ENCODE measurements around the gene RAB38.

Gene RAB38

DNA sequence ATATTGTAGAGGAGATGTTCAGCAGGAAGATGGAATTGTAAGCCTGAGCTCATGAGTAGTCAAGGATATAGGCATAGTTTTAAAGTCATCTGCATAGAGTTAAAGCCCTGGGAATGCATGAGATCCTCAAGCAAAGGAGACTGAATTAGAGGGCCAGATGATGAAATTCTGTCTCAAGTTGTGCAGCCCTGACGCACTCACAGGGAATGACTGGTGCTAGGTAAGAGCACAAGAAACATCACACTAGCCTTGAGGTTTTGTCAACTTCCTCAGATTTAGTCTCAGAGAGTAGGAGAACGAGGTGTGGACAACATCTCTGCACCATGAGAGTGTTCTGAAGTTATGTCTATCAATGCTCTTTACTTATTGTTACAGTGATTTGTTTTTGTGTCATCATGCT lies 5.8 kb downstream of the RAB38 start:
- DNase-seq, result no peak

- no peak for DNase-seq
These were observed 7.4 kb downstream of the RAB38 start for GRCh38 chr11:88167853-88168252.

DNA sequence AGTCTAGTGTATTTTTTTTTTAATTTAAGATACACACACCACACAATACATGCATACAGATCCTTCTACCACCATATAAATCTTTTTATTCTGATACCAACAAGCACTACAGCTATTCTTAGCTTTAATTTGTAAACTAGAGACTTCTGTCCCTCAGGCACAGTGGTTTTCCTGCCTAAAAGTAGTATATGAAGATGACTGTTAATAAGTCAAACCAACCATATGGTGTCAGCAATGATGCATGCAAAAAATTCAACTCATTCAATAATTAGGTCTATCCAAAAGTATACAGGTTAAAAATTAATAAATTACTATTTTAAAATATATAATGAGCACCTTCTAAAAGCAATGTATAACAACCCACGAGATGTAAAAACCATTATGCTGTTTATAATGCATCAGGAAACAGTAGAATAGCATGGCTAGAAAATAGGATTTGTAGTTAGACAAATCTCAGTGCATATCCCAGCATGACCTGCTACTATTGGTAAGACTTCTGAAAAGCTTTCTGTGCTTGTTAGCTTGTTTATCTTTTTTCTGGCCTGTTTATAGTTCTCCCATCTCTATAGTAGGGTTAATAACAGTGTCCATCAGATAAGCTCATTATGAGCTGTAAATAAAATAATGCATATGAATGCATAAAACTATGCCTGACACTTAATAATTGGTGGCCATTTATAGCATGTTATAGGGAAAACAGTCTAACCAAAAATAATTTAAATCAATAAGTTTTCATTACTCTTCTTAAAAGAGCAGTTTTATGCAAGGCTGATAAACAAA lies 10.2 kb downstream of the RAB38 start:
- no peak for DNase-seq

GRCh38 chr11:88164320-88164719 lies 10.9 kb downstream of the RAB38 start:
- DNase-seq, result no peak

DNA sequence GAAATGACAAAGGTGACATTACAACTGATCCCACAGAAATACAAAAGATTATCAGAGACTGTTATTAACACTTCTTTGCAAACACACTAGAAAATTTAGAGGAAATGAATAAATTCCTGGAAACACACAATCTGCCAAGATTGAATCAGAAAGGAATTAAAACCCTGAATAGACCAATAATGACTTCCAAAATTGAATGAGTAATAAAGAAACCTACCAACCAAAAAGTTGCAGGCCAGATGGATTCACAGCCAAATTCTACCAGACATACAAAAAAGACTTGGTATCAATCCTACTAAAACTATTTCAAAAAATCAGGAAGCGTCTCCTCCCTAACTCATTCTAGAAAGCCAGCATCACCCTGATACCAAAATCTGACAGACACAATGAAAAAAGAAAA lies 17.2 kb downstream of the RAB38 start:
- no peak for DNase-seq

DNA sequence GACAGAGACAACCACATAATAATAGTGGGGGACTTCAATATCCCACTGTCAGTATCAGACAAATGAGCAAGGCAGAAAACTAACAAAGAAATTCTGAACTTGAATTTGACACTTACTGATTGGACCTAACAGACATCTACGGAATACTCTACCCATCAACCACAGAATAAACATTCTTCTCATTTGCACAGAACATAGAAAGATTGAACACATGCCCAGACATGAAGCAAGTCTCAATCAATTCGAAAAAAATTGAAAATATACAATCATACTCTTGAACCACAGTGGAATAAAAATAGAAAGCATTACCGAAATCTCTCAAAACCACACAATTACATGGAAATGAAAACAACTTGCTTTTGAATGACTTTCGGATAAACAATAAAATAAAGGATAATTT lies 17.9 kb downstream of the RAB38 start:
- no peak for DNase-seq

- no peak for DNase-seq
These were observed 22.9 kb downstream of the RAB38 start for GRCh38 chr11:88152381-88152780.

DNA sequence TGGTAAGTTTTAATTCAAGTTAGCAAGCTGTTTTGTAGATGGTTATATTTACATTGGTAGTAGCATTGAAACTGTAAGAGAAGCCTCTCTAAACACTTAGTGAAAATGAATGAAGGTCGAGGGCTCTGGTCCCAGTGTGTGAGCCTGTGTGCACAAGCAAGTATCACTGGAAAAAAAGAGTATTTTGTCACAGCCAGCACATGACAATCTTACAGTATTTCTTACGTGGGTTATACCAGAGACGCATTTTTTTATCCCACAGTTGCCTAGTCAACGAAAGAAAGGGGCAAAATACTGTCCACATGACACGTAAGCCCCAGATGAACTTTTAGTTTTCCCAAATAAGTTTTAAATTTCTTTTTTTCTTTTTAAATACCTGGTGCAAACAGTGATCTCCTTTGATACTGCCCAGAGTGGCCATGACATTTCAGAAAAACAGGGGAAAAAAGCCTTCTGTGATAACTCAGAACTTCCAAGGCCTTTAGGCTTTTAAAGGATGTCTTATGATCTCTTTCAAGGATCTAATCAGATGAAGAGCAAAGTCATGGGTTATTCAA lies 23.5 kb downstream of the RAB38 start:
- no peak for DNase-seq

DNA sequence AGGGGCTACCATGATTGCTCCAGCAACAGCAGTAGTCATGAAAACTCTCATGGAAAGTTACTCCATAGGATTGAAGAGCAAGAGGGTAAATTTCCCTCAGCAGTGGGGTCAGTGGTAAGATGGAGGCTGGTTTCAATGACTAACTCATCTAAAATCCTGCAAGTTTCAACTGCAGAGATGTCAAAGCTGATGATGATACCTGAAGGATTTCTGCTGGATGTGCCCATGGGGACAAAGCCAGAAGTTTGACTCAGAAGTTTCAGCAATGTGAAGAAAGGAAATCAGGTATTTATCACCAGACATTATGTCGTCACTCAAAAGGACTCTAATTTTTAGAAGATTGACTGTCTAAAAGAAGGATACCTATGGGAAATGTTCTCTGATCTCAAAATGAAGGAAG lies 29.1 kb downstream of the RAB38 start:
- no peak for DNase-seq

DNA sequence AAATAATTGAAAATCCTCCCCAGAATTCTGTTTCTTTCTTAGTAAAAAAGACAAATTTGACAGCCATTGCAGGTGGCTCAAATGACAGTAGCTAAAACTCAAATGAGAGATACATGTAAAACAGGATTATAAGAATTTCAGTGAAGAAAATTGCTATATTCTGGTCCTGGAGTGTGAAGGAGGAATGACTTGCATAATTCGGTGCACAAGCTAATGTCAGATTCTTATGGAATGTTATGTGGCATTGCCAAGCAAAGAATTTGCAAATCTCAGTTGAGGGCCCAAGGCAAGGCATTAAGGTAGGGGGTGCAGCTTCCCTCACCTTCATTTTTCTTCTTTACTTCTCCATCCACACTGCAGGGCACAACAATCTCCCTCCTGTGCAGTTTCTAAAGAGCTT lies 35.4 kb downstream of the RAB38 start:
- no peak for DNase-seq

DNA sequence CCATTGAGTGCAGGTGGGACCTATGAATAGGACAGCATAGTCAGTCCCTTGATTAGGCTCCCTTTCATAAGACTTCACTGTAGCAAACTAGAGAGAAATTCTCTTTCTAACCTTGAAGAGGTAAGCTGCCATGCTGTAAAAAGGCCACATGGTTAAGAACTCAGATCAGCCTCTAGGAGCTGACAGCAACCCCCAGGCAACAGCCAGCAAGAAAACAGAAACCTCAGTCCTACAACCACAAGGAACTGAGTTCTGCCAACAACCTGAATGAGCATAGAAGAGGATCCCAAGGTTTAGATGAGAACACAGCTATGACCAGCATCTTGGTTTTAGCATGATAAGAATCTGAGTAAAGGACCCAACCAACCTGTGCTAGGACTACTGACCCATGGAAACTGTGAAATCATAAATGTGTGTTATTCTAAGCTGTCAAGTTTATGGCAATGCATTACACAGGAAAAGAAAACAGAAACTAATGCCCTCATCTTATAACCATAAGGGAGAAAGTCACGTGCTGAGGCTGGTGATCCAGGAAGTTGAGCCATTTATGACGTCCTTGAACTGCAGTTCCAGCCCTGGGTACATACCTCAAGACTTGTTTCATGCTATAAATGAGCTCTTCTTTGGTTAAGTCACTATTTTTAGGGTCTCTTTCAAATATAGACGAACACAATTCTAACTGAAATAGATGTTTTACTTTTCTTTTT lies 43.3 kb downstream of the RAB38 start:
- DNase-seq, result no peak

DNA sequence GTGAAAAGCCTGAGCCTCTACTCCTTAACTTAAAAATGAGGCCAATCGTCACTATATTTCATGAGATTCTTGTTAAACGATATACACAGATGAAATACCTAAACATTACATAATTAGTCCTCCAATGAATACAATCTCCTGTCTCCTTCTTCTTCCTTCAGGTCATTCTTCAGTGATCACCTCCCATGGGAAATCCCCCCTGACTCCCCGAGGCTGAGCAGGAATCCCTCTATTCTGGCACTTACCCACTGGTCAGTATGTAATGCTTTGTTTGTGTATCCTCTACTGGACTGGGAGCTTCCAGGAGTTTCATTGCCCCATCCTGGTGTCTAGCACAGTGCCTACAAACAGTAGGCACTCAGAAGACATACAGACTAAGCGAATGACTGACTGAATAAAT lies 52.3 kb downstream of the RAB38 start:
- DNase-seq, result no peak

DNA sequence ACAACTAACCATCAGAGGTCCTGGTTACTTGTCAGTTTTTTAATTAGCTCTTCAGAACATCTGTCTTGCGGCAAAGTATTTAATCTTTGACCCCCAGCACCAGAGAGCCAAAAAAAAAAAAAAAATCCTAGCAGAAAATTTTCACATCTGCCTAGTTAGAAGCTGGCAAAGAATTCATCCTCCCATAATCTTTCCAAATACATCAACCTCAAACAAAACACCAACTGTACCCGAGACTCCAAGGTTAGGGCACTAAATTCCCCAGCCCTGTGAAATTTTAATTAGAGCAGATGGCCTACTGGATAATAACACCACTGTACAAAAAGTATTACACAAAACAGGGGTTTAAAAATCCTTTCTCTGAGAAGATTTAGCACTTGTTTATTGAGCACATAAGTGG lies 55.7 kb downstream of the RAB38 start:
- no peak for DNase-seq

DNA sequence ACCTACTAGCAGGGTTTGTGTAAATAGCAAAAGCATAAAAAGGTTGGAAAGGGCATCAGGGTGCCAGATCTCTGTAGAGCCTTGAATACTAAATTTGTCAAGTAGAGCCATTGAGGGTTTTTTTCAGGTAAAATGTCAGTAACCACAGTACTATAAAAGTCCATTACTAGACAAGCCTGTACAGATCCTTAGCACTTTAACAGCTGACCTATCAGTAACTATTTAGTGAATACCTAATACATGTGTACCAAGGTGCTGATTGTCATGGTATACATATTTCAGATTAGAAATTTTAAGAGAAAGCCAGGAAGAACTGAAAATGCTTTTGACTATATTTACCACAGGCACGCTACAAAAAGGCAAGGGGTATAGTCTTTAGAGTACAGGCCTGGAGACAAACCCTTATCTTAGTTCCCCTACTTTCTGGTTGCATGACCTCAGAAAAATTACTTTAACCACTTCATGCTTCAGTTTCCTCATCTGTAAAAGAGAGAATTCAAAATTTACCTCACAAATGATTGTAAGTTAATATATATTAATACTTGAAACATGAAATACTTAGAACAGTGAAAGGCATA lies 57.9 kb downstream of the RAB38 start:
- no peak for DNase-seq

- no peak for DNase-seq
These were observed 59.2 kb downstream of the RAB38 start for GRCh38 chr11:88115828-88116755.

- DNase-seq, result no peak
These were observed 60.7 kb downstream of the RAB38 start for GRCh38 chr11:88114486-88115045.

- no peak for DNase-seq
These were observed 68.6 kb downstream of the RAB38 start for GRCh38 chr11:88106666-88107065.

- DNase-seq, result no peak
These were observed 69.3 kb downstream of the RAB38 start for GRCh38 chr11:88105951-88106350.

- DNase-seq, result no peak
These were observed 69.7 kb downstream of the RAB38 start for GRCh38 chr11:88105526-88105925.

DNA sequence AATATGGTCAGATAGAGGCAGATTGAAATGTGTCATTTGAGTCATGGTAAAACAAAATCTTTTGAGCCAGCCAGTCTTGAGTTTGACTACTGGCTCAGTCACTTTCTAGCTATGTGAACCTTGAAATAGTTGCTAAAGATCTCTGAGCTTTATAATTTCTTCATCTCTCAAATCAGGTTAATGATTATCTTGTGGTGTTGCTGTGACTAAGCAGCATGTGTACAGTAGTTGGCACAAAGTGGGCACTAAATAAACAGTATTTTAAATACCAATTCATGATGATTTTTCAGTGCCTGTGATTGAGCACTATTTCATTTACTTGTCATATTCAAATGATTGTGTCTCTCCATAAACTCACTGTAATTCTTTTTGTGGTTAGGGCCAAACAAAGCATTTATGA lies 70.8 kb downstream of the RAB38 start:
- no peak for DNase-seq

DNA sequence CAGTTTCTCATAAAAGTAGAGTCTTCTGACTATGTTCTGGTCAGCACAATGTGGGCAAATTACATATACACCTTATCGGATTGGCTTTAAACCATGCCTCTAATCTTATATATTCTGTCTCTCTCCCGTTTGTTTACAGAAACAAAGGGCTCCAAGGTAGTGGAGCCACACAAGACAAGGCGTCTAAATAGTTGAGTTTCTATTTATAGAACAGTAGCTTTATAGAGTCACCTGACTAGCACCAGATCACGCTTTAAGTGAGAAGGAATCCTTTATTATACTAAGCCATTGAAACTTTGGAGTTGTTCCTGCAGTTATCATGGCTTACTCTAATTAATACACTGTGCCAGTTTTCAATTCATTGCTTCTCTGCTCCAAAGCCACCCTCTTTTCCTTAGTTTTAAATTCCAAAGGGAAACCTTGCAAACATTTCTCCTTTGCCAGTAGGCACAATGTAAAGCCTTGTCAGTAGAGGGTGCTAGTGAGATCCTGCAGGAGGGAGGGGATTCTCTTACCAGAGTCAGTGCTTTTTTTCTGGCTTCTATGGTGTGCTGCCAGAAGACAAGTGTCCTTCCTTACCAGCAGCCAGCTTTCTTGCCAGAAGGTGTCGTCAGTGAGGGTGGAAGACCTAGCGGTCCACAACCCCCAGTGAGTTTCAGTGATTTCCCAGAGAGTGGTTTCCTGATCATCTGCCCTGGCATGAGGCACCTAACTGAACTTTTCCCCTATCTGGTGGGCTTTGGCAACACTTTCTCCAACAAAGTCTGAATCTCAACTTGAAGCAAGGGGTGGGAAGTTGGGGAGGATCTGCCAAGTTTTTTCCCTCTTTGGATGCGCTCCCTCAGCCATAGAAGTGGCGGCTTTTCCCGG lies 71.7 kb downstream of the RAB38 start:
- no peak for DNase-seq

DNA sequence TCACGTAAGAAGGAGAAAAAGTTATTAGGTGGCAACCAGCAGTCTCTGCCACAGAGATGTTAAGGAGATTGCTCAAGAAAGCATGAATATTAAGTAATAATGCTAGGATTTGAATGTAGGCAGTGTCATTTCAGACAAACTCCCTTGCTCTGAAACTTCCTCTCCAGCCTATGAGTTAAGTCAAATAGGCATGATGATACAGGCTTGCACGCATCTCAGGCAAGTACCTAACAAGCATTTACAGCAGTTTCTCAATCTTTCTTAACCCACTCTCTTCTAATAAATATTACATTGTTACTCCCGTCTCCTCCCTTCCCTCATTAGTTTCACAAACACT lies 72.7 kb downstream of the RAB38 start:
- no peak for DNase-seq

Data from activated naive CD4-positive, alpha-beta T cell treated with anti-CD3 and anti-CD28 coated beads, Interleukin-2, amount 50 U/mL, for 16 hours (primary cell).